WI38 (cell line): ENCODE results near the gene SLC6A8.
"Not testable (repeated sequence)": the region's sequence is repeated elsewhere in the genome, so short reads cannot be mapped to it uniquely, and the experiment has no call there.

Experiments used
- H3K4me3 ChIP-seq: 2 replicates; pipeline ENCODE4 v1.5.1; 2011; ENCODE audit warnings: low read depth, mild to moderate bottlenecking, control low read depth, low read length
- TF ChIP-seq, protein P1 (sequence below): IDR thresholded peaks from 2 replicates; pipeline ENCODE4 v1.5.1; 2012; ENCODE audit warnings: low read depth, mild to moderate bottlenecking, control low read depth, low read length

Gene SLC6A8

DNA sequence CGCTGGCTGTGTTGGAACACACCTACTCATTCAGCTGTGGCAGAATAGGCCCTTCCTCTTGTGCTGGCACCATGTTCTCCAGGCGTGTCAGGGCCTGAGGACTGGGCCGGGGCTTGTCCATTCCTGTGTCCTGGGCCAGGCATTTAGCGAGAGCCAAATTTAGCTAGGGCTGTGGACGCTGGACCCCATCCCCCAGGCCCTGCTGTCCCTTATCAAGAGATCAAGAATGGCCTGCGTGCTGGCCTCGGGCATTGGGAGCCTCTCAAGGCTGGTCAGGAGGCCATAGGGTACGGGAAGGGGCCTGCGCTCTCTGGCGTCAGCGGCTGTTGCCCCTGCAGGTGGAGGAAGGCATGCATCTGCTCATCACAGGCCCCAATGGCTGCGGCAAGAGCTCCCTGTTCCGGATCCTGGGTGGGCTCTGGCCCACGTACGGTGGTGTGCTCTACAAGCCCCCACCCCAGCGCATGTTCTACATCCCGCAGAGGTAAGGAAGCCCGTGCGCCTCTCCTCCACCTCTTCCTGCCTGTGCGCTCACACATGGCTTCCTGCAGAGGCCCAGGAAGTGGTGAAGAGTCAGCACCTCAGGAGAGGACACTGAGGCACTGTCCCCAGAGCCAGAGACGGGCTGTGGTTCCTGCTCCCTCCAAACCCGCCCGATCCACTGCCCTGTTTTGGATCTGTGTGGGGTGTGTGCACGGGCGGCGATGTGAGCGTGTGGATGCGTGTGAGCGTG lies 52.2 kb downstream of the SLC6A8 start:
- TF ChIP-seq, protein P1, sequence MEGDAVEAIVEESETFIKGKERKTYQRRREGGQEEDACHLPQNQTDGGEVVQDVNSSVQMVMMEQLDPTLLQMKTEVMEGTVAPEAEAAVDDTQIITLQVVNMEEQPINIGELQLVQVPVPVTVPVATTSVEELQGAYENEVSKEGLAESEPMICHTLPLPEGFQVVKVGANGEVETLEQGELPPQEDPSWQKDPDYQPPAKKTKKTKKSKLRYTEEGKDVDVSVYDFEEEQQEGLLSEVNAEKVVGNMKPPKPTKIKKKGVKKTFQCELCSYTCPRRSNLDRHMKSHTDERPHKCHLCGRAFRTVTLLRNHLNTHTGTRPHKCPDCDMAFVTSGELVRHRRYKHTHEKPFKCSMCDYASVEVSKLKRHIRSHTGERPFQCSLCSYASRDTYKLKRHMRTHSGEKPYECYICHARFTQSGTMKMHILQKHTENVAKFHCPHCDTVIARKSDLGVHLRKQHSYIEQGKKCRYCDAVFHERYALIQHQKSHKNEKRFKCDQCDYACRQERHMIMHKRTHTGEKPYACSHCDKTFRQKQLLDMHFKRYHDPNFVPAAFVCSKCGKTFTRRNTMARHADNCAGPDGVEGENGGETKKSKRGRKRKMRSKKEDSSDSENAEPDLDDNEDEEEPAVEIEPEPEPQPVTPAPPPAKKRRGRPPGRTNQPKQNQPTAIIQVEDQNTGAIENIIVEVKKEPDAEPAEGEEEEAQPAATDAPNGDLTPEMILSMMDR = no peak
- no peak overlapping the region for H3K4me3 ChIP-seq

DNA sequence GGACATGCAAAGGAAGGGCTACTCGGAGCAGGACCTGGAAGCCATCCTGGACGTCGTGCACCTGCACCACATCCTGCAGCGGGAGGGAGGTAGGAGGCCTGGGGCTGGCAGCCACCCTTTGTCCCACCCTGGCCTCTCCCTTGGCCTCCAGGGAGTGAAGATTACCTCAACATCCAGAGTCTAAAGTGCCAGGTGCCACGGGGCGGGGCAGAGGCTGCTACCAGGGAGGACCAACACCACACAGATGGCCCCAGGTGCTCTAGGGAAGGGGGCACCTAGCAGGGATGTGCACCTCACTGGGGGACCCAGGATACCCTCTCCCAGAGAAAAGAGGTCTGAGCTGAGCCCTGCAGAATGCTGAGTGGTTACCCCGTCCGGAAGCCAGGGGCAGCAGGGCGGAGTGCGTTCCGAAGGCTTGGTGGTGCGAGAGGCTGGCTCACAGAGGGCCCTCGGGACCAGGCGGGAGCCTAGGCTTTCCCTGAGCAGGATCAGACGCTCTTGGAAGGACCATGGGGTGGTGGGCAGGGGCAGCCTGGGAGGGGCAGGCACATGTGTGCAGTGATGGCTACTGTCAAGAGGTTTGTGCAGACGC lies 53.0 kb downstream of the SLC6A8 start:
- TF ChIP-seq, protein P1 = no peak
- H3K4me3 ChIP-seq = no peak overlapping the region

- no peak overlapping the region for H3K4me3 ChIP-seq
- TF ChIP-seq, protein P1 = no peak
These were observed 53.7 kb downstream of the SLC6A8 start for GRCh38 chrX:153741446-153741845.

- not testable (repeated sequence) for H3K4me3 ChIP-seq
These were observed 54.4 kb downstream of the SLC6A8 start for GRCh38 chrX:153742111-153742510.

GRCh38 chrX:153742796-153743467 lies 55.2 kb downstream of the SLC6A8 start:
- H3K4me3 ChIP-seq = not testable (repeated sequence)

DNA sequence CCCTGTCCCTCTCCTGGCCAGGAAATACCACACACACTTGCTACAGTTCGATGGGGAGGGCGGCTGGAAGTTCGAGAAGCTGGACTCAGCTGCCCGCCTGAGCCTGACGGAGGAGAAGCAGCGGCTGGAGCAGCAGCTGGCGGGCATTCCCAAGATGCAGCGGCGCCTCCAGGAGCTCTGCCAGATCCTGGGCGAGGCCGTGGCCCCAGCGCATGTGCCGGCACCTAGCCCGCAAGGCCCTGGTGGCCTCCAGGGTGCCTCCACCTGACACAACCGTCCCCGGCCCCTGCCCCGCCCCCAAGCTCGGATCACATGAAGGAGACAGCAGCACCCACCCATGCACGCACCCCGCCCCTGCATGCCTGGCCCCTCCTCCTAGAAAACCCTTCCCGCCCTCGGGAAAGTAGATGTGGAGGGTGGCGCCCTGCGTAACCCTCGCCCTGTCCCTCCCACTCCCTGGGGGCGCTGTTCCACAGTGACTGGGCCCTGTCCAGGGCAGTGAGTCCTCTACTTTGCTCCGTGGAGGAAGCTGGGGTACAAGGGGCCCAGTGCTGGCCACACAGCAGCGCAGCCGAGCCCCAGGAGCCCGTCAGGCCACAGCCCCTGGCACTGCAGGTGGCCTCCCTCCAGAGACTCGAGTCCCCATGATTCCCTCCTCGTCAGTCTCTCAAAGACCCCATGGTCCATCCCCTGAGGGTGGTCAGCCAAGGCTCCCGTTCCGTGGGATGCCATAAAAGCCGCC lies 55.9 kb downstream of the SLC6A8 start:
- not testable (repeated sequence) for H3K4me3 ChIP-seq

- TF ChIP-seq, protein P1 = 0 out of 2 replicates have a peak, but pooled peaks have one; percentile 5
- no peak overlapping the region for H3K4me3 ChIP-seq
These were observed 56.7 kb downstream of the SLC6A8 start for GRCh38 chrX:153744210-153745066.

- not testable (repeated sequence) for H3K4me3 ChIP-seq
These were observed 57.3 kb downstream of the SLC6A8 start for GRCh38 chrX:153745067-153745433.
